Testis (tissue), 2 donors: ENCODE results near the gene LRRTM4.

Experiments used
- CTCF ChIP-seq, 3 experiments: fragments of 450-650 bp in 2 of 3; fragments of 200-600 bp in 1 of 3; sonication (generic) in 1 of 3; IDR thresholded peaks; one replicate each; pipeline ENCODE4 v1.5.1; 2016 to 2019; ENCODE audit warnings: antibody characterized with exemption in 3 of 3, mild to moderate bottlenecking in 2 of 3, moderate library complexity in 1 of 3
- POLR2A ChIP-seq: fragments of 450-650 bp; IDR thresholded peaks from one replicate; pipeline ENCODE4 v1.6.1; 2017; ENCODE audit warnings: antibody characterized with exemption, mild to moderate bottlenecking, moderate library complexity

GRCh38 chr2:77479895-77480294 lies 42.3 kb downstream of the LRRTM4 start:
- TF ChIP-seq CTCF (IDR thresholded peaks at IDR 0.05) (no peak), POLR2A (no peak)
